Neuronal stem cell (in vitro differentiated cells): ENCODE results near the gene MAN2A1.

Experiments
- DNase-seq: peaks from one replicate; pipeline ENCODE4 v3.0.0-alpha.2; 2013; ENCODE audit warnings: low spot score
- H2AFZ ChIP-seq: one replicate; pipeline ENCODE4 v1.6.1; 2013; ENCODE audit warnings: mild to moderate bottlenecking, low read length, inconsistent platforms
- H2AK5ac ChIP-seq: 2 replicates; pipeline ENCODE4 v1.6.1; 2013; ENCODE audit warnings: low read depth, mild to moderate bottlenecking, inconsistent platforms, low read length, moderate library complexity, mixed read lengths
- H2BK120ac ChIP-seq: 2 replicates; pipeline ENCODE4 v1.6.1; 2013; ENCODE audit warnings: low read depth, mild to moderate bottlenecking, inconsistent platforms, low read length, moderate library complexity, mixed read lengths
- H2BK12ac ChIP-seq: one replicate; pipeline ENCODE4 v1.6.1; 2013; ENCODE audit warnings: low read length, inconsistent platforms
- H2BK15ac ChIP-seq: 2 replicates; pipeline ENCODE4 v1.6.1; 2013; ENCODE audit warnings: mild to moderate bottlenecking, low read length, inconsistent platforms, mixed read lengths
- H2BK5ac ChIP-seq: one replicate; pipeline ENCODE4 v1.6.1; 2013; ENCODE audit warnings: inconsistent platforms, mild to moderate bottlenecking, low read length, moderate library complexity
- H3K14ac ChIP-seq: one replicate; pipeline ENCODE4 v1.6.1; 2013; ENCODE audit warnings: low read length, inconsistent platforms
- H3K18ac ChIP-seq: 2 replicates; pipeline ENCODE4 v1.6.1; 2013; ENCODE audit warnings: low read length, inconsistent platforms
- H3K23ac ChIP-seq: 2 replicates; pipeline ENCODE4 v1.6.1; 2013; ENCODE audit warnings: low read depth, mild to moderate bottlenecking, mixed read lengths, low read length, inconsistent platforms; ENCODE audit not compliant: poor library complexity
- H3K27ac ChIP-seq: replicated peaks from 3 replicates; pipeline ENCODE4 v1.5.1; 2013; ENCODE audit warnings: low read length, inconsistent platforms
- H3K27me3 ChIP-seq, 3 experiments: 2 replicates each; pipeline ENCODE4 v1.6.1; 2013; ENCODE audit warnings: low read length in 3 of 3, mild to moderate bottlenecking in 2 of 3, inconsistent platforms in 1 of 3, low read depth in 1 of 3, mixed read lengths in 1 of 3, moderate library complexity in 1 of 3; ENCODE audit not compliant: control insufficient read depth in 3 of 3, insufficient read depth in 3 of 3
- H3K36me3 ChIP-seq, 2 donors: replicated peaks in 1 of 2; 2 replicates each; pipeline ENCODE4 v1.6.1; 2013; ENCODE audit warnings: low read length in 2 of 2; ENCODE audit not compliant: control insufficient read depth in 2 of 2, insufficient read depth in 2 of 2
- H3K4ac ChIP-seq: 2 replicates; pipeline ENCODE4 v1.6.1; 2013; ENCODE audit warnings: inconsistent platforms, mild to moderate bottlenecking, low read length, moderate library complexity
- H3K4me1 ChIP-seq, 2 donors: 1 replicate in 1 of 2; 2 replicates in 1 of 2; pipeline ENCODE4 v1.6.1; 2013; ENCODE audit warnings: low read length in 2 of 2, low read depth in 1 of 2; ENCODE audit not compliant: control insufficient read depth in 2 of 2, insufficient read depth in 1 of 2
- H3K4me2 ChIP-seq: one replicate; pipeline ENCODE4 v1.6.1; 2013; ENCODE audit warnings: mild to moderate bottlenecking, low read length, inconsistent platforms; ENCODE audit not compliant: insufficient read depth, poor library complexity, severe bottlenecking
- H3K4me3 ChIP-seq, 2 donors: 2 replicates each; pipeline ENCODE4 v1.5.1; 2013; ENCODE audit warnings: low read length in 2 of 2, mild to moderate bottlenecking in 2 of 2, inconsistent platforms in 1 of 2, moderate library complexity in 1 of 2
- H3K79me1 ChIP-seq: one replicate; pipeline ENCODE4 v1.6.1; 2013; ENCODE audit warnings: low read depth, mild to moderate bottlenecking, inconsistent platforms, low read length, moderate library complexity
- H3K9ac ChIP-seq: one replicate; pipeline ENCODE4 v1.6.1; 2013; ENCODE audit warnings: mild to moderate bottlenecking, low read depth, low read length, inconsistent platforms; ENCODE audit not compliant: poor library complexity
- H3K9me3 ChIP-seq, 2 donors: replicated peaks in 1 of 2; 2 replicates each; pipeline versions ENCODE3 to v1.6.1; 2013; ENCODE audit warnings: low read length in 2 of 2, mild to moderate bottlenecking in 2 of 2, inconsistent platforms in 1 of 2, low read depth in 1 of 2, mixed read lengths in 1 of 2, moderate library complexity in 1 of 2; ENCODE audit not compliant: control insufficient read depth in 2 of 2, insufficient read depth in 1 of 2
- H4K8ac ChIP-seq: one replicate; pipeline ENCODE4 v1.6.1; 2013; ENCODE audit warnings: low read depth, mild to moderate bottlenecking, inconsistent platforms, low read length, moderate library complexity
- H4K91ac ChIP-seq: one replicate; pipeline ENCODE4 v1.6.1; 2013; ENCODE audit warnings: low read length, low read depth, mild to moderate bottlenecking, inconsistent platforms; ENCODE audit not compliant: poor library complexity
- WGBS, 2 donors: extraction: QIAGEN DNeasy Blood & Tissue Kit; methylation state at CpG; one replicate each; pipeline ENCODE4 v1.1.7; 2013; ENCODE audit warnings: missing lambda C conversion rate in 2 of 2, mixed read lengths in 1 of 2; ENCODE audit not compliant: insufficient read length in 2 of 2, insufficient replicate concordance in 1 of 2; ENCODE audit errors: extremely low coverage in 2 of 2; 5-methylcytosine and 5-hydroxymethylcytosine counted together

Gene MAN2A1

DNA sequence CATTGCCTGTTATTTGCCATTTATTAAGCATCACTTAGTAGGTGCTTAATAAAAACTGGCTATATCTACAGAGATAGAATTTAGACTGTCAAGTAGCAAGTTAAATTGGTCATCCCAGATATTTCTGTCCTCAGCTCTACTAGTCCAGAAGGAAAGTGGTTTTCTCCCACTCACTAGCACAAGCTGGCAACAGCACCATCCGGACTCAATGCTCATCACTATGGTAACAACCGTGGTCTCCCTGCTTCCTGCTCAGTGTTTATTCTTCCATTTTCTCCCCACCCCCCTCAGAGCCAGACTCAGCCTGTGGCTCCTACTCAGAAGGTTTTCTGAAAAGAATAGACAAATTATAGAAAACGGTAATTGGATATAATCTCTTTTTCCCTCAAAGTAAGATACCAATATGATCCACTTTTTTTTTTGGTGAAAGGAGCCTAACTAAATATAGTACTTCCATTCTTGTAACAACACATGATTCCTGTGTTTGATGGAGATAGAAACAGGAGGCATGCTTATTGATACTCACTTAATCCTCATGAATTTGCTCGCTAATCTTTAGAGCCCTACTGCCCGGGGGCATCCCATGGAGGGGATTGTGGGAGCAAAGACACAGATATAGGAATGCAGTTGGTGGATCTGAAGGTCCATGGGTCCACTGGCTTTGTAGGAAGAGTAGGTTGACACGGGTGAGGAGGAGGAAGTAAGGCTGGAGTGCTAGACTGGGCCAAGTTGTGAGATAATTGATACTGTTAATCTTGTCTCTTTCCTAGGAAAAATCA is 191.4 kb downstream of the MAN2A1 start:
- no peak overlapping the region for H2BK120ac ChIP-seq
- H3K23ac ChIP-seq: no peak overlapping the region
- H2BK15ac ChIP-seq: no peak overlapping the region
- H3K27ac ChIP-seq: no peak overlapping the region
- H3K79me1 ChIP-seq: no peaks in the 10 kb centered on the region
- peak overlapping the region; percentile 67 for H3K18ac ChIP-seq
- H3K14ac ChIP-seq: no peak overlapping the region
- H3K9me3 ChIP-seq: no peaks in the 10 kb centered on the region
- DNase-seq: no peak
- peak overlapping the region; percentile 71 for H2AFZ ChIP-seq
- WGBS, 2 donors: no CpG with 5 or more reads among the region's 6 CpGs
- no peak overlapping the region for H3K4ac ChIP-seq
- no peak overlapping the region for H3K9ac ChIP-seq
- no peak overlapping the region for H2BK12ac ChIP-seq
- no peak overlapping the region for H3K4me3 ChIP-seq
- no peak overlapping the region for H4K91ac ChIP-seq
- no peak overlapping the region for H3K4me2 ChIP-seq
- no peak overlapping the region for H2BK5ac ChIP-seq
- no peak overlapping the region for H4K8ac ChIP-seq
- H3K27me3 ChIP-seq: no peaks in the 10 kb centered on the region
- H3K36me3 ChIP-seq: no peaks in the 10 kb centered on the region
- no peak overlapping the region for H2AK5ac ChIP-seq
- peaks cover 0 to 9% of the 10 kb centered on the region in 2 donors for H3K4me1 ChIP-seq

DNA sequence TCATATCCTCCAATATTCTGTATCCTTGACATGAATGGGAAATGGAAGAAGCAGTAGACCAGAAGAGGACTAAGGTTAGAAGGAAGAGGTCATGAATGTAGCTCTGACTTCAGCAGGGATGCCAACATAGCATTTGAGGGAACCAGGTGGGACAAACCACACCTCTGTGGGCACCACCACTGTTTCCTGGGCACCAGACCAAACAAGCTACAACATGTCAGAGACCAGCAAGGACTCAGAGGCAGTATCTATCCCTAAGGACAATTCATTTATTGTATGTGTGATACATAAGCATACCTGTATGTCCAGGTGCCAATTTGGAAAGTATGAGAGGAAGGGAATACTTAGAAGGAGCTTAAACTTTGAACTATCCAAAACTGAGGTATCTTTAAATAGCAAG is 192.8 kb downstream of the MAN2A1 start:
- Histone ChIP-seq H3K23ac (no peak overlapping the region), H2BK120ac (no peak overlapping the region), H2BK12ac (no peak overlapping the region), H3K14ac (no peak overlapping the region), H2BK15ac (no peak overlapping the region), H3K4ac (no peak overlapping the region), H4K8ac (no peak overlapping the region), H3K79me1 (no peaks in the 10 kb centered on the region), H4K91ac (no peak overlapping the region), H2AK5ac (no peak overlapping the region), H3K9ac (no peak overlapping the region), H3K4me3 (no peak overlapping the region), H3K9me3 (no peaks in the 10 kb centered on the region), H3K36me3 (no peaks in the 10 kb centered on the region), H3K27ac (no peak overlapping the region), H3K27me3 (no peaks in the 10 kb centered on the region), H2BK5ac (no peak overlapping the region), H3K4me2 (no peak overlapping the region), H3K4me1 (peaks cover 0 to 9% of the 10 kb centered on the region in 2 donors), H2AFZ (no peak overlapping the region), H3K18ac (no peak overlapping the region)
- DNase-seq: no peak

DNA sequence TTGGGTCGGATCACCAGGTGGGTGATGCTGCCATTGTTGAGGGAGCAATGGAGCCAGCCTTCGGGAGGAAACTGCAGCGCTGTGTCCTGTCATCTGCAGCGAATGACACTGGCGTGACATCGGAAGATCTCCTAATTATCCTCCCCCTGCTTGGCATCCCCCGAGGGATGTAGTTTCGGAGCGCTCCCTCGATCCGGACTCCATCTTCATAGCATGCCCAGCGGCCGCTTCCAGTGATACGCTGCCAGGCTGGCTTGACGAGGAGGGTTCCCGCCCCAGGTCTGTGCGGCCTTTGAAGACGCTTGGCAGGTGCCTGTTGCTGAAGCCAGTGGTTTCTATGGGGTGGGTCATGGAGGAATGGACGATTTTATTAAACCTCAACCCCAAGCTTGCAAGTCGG is 194.9 kb downstream of the MAN2A1 start:
- Histone ChIP-seq H3K36me3 (no peaks in the 10 kb centered on the region), H2AK5ac (no peak overlapping the region), H3K27me3 (no peaks in the 10 kb centered on the region), H3K4ac (no peak overlapping the region), H4K91ac (no peak overlapping the region), H3K18ac (peak overlapping the region; percentile 9), H2BK15ac (no peak overlapping the region), H2BK5ac (no peak overlapping the region), H3K4me2 (no peak overlapping the region), H3K4me3 (peak overlapping the region in 1 of 2 donors; percentile 51), H3K27ac (no peak overlapping the region), H3K4me1 (peaks cover 0 to 19% of the 10 kb centered on the region in 2 donors), H2AFZ (no peak overlapping the region), H3K79me1 (no peaks in the 10 kb centered on the region), H3K23ac (no peak overlapping the region), H2BK120ac (no peak overlapping the region), H3K14ac (no peak overlapping the region), H3K9ac (no peak overlapping the region), H4K8ac (no peak overlapping the region), H3K9me3 (no peaks in the 10 kb centered on the region), H2BK12ac (no peak overlapping the region)
- no CpG with 5 or more reads among the region's 20 CpGs for WGBS, 2 donors
- DNase-seq: no peak

DNA sequence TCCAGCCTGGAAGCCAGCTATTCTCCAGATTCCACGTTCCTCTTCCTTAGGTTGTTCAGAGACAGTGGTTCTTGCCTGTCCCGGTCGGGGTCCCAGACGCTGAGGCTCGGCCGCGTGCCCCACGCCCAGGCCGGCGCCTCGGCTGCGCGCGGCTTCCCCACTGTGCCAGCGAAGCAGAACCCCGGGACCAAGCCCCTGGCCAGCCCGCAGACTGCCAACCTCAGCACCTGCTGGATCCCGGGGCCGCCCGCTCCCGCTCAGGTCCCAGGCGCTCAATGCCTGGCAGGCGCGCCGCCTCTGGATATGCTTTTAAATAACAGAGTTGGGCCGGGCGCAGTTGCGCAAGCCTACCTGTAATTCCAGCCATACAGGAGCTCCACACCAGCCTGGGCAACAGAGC is 195.5 kb downstream of the MAN2A1 start:
- H2BK15ac ChIP-seq: no peak overlapping the region
- H4K8ac ChIP-seq: no peak overlapping the region
- H2BK120ac ChIP-seq: no peak overlapping the region
- H3K79me1 ChIP-seq: no peaks in the 10 kb centered on the region
- no peak overlapping the region for H2AK5ac ChIP-seq
- no peak overlapping the region for H3K4me2 ChIP-seq
- no peaks in the 10 kb centered on the region for H3K27me3 ChIP-seq
- H3K9me3 ChIP-seq: no peaks in the 10 kb centered on the region
- H3K27ac ChIP-seq: no peak overlapping the region
- no peak overlapping the region for H4K91ac ChIP-seq
- no peaks in the 10 kb centered on the region for H3K36me3 ChIP-seq
- no peak overlapping the region for H3K4me3 ChIP-seq
- no peak overlapping the region for H3K14ac ChIP-seq
- no peak overlapping the region for H3K9ac ChIP-seq
- H2BK5ac ChIP-seq: no peak overlapping the region
- no peak overlapping the region for H3K4ac ChIP-seq
- peaks cover 0 to 21% of the 10 kb centered on the region in 2 donors for H3K4me1 ChIP-seq
- WGBS, 2 donors: no CpG with 5 or more reads among the region's 28 CpGs
- no peak for DNase-seq
- peak overlapping the region; percentile 16 for H3K18ac ChIP-seq
- no peak overlapping the region for H3K23ac ChIP-seq
- no peak overlapping the region for H2AFZ ChIP-seq
- H2BK12ac ChIP-seq: no peak overlapping the region
